GM19238 (cell line): Measurements from ENCODE around the gene REL.
"Not testable (repeated sequence)": the region's sequence is repeated elsewhere in the genome, so short reads cannot be mapped to it uniquely, and the experiment has no call there.

Experiments
- DNase-seq: peaks from one replicate; pipeline ENCODE4 v3.0.0; 2011; ENCODE audit warnings: low spot score; ENCODE audit not compliant: insufficient read length

The REL gene

GRCh38 chr2:60925994-60926740 lies 44.8 kb downstream of the REL start:
- DNase-seq: no peak

- no peak for DNase-seq
Observed at GRCh38 chr2:60926741-60927552, 45.6 kb downstream of the REL start.

GRCh38 chr2:60932061-60932460 lies 50.7 kb downstream of the REL start:
- not testable (repeated sequence) for DNase-seq

- DNase-seq: no peak
Observed at GRCh38 chr2:60932954-60933353, 51.6 kb downstream of the REL start.

- no peak for DNase-seq
Observed at GRCh38 chr2:60934165-60934722, 52.9 kb downstream of the REL start.

- DNase-seq: no peak
Observed at GRCh38 chr2:60936757-60937156, 55.4 kb downstream of the REL start.

- no peak for DNase-seq
Observed at GRCh38 chr2:60938301-60938700, 56.9 kb downstream of the REL start.

- DNase-seq: no peak
Observed at GRCh38 chr2:60939622-60940021, 58.2 kb downstream of the REL start.

GRCh38 chr2:60945341-60945740 lies 64.0 kb downstream of the REL start:
- no peak for DNase-seq

GRCh38 chr2:60947056-60947455 lies 65.7 kb downstream of the REL start:
- DNase-seq: no peak

GRCh38 chr2:60948161-60948560 lies 66.8 kb downstream of the REL start:
- no peak for DNase-seq

- DNase-seq: no peak
Observed at GRCh38 chr2:60948926-60949579, 67.7 kb downstream of the REL start.

- no peak for DNase-seq
Observed at GRCh38 chr2:60954139-60954538, 72.8 kb downstream of the REL start.

GRCh38 chr2:60957224-60957623 lies 75.8 kb downstream of the REL start:
- DNase-seq: no peak

GRCh38 chr2:60957643-60958042 lies 76.3 kb downstream of the REL start:
- no peak for DNase-seq

- DNase-seq: no peak
Observed at GRCh38 chr2:60958361-60958760, 77.0 kb downstream of the REL start.

- DNase-seq: no peak
Observed at GRCh38 chr2:60958800-60959199, 77.4 kb downstream of the REL start.

GRCh38 chr2:60959501-60959900 lies 78.1 kb downstream of the REL start:
- no peak for DNase-seq

- DNase-seq: no peak
Observed at GRCh38 chr2:60960706-60961105, 79.3 kb downstream of the REL start.

GRCh38 chr2:60961457-60961856 lies 80.1 kb downstream of the REL start:
- DNase-seq: no peak

GRCh38 chr2:60962528-60962927 lies 81.2 kb downstream of the REL start:
- DNase-seq: no peak

- DNase-seq: no peak
Observed at GRCh38 chr2:60963190-60963589, 81.8 kb downstream of the REL start.
